HUES64 (cell line): ENCODE results near the gene OR2T10. TPM values are rescaled to one million over a fixed set of nuclear protein-coding genes. Genes with fewer than 3 reads are reported as not detected.
"Not testable (repeated sequence)": the region's sequence is repeated elsewhere in the genome, so short reads cannot be mapped to it uniquely, and the experiment has no call there.

ENCODE experiments used
- H3K27ac ChIP-seq: 2 replicates; pipeline ENCODE4 v1.7.0; 2013; ENCODE audit warnings: low read depth, low read length, inconsistent platforms
- H3K27me3 ChIP-seq: 2 replicates; pipeline ENCODE4 v1.6.1; 2013; ENCODE audit warnings: mild to moderate bottlenecking, low read length; ENCODE audit not compliant: insufficient read depth
- H3K36me3 ChIP-seq: 2 replicates; pipeline ENCODE4 v1.6.1; 2013; ENCODE audit warnings: mild to moderate bottlenecking, low read length; ENCODE audit not compliant: insufficient read depth
- H3K4me1 ChIP-seq: 2 replicates; pipeline ENCODE4 v1.6.1; 2013; ENCODE audit warnings: mild to moderate bottlenecking, low read length, moderate library complexity; ENCODE audit not compliant: insufficient read depth
- H3K4me3 ChIP-seq: 2 replicates; pipeline ENCODE4 v1.5.1; 2013; ENCODE audit warnings: mild to moderate bottlenecking, low read length, moderate library complexity
- H3K9ac ChIP-seq: 2 replicates; pipeline ENCODE4 v1.6.1; 2013; ENCODE audit warnings: mild to moderate bottlenecking, low read depth, low read length
- H3K9me3 ChIP-seq: 2 replicates; pipeline ENCODE4 v1.6.1; 2013; ENCODE audit warnings: low read depth, low read length; ENCODE audit not compliant: insufficient read depth
- WGBS: fragments of 150-250, 120-280 bp; methylation state at CpG from one replicate; pipeline ENCODE4 v1.1.7; 2013; ENCODE audit warnings: missing lambda C conversion rate; 5-methylcytosine and 5-hydroxymethylcytosine counted together
- polyA plus RNA-seq, 2 experiments: library from polyadenylated mRNA; stranded (reverse); fragments of 50-300 nt; gene quantifications; one replicate each; pipeline ENCODE4 v1.2.3, GENCODE V29; 2013

The OR2T10 gene, protein sequence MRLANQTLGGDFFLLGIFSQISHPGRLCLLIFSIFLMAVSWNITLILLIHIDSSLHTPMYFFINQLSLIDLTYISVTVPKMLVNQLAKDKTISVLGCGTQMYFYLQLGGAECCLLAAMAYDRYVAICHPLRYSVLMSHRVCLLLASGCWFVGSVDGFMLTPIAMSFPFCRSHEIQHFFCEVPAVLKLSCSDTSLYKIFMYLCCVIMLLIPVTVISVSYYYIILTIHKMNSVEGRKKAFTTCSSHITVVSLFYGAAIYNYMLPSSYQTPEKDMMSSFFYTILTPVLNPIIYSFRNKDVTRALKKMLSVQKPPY
- polyA plus RNA-seq (2013, experiment 1 of 2) = not detected
- not detected for polyA plus RNA-seq (2013, experiment 2 of 2)

GRCh38 chr1:248597589-248597988 lies at the start of gene OR2T10:
Gene OR2T10 (minus strand): TSS chr1:248597700. CDS start chr1:248593768, 3,932 bp downstream.
- H3K27ac ChIP-seq = no peak within 1 kb of the TSS
- WGBS = 78% methylated on average over 6 of the region's 6 CpGs
- no peaks in the 10 kb centered on the region for H3K27me3 ChIP-seq
- no peaks in the 10 kb centered on the region for H3K36me3 ChIP-seq
- H3K4me1 ChIP-seq = no peaks in the 10 kb centered on the region
- no peak within 1 kb of the TSS for H3K9ac ChIP-seq
- no peak within 1 kb of the TSS for H3K4me3 ChIP-seq
- H3K9me3 ChIP-seq = peaks cover 90% of the 10 kb centered on the region

GRCh38 chr1:248645178-248645577 lies 47.7 kb upstream of the OR2T10 start, which contains the start of gene OR2T35:
Gene OR2T35 (minus strand): TSS chr1:248645278. CDS start chr1:248639258, 6,020 bp downstream.
- H3K4me1 ChIP-seq, H3K27ac ChIP-seq, H3K36me3 ChIP-seq, H3K9ac ChIP-seq, H3K27me3 ChIP-seq, H3K4me3 ChIP-seq, H3K9me3 ChIP-seq: not testable (repeated sequence)
- 59% methylated on average over 2 of the region's 3 CpGs for WGBS

DNA sequence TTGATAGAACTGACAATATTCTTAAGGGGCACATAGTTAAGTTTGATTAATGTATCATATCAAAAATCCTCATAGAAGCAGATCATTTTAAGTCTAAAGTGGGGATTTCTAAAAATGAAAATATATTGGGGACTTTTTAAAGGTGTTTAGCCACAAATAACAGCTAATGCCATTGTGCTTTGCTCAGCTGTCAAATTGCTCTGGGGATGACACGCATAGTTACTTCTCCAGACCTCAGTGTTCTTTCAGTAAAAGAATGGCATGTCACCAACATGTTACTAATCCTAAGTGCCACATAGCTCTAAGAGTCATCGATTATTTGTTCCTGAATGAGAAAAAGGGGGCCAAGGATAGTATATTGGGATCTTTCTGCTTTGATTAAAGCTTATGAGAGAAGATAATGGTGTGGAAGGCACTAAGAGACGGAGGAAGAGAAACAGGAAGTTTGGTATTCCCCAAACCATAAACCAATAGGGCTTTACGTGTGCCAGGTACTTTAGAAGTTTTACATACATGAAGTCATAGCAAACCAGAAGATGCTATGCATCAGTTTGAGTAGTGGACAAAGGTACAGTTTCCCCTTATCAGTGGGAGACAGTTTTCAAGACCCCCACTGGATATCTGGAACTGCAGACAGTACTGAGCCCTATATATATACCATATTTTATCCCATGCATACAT lies 45.6 kb upstream of the OR2T10 start:
- not testable (repeated sequence) for H3K4me1 ChIP-seq

DNA sequence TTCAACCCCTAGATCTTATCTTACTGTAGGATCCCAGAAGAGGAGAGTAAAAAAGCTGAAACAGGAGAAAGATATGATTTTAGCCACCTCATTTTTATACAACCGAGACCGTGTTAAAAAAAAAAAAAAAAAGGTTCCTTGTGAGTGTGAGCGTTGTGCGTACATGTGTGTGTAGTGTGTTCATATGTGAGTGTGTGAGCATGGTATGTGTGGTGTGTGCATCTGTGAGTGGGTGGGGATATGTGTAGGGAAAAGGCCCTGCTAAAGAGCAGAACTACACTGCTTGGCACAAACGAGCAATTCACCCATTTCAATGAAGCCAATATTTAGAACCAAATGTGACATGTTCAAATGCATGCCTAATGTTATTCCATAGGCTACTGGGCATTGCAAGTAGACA lies 44.1 kb upstream of the OR2T10 start:
- WGBS = no CpG with 5 or more reads among the region's 5 CpGs
- not testable (repeated sequence) for H3K4me1 ChIP-seq, H3K27ac ChIP-seq, H3K4me3 ChIP-seq, H3K36me3 ChIP-seq, H3K9ac ChIP-seq, H3K27me3 ChIP-seq, H3K9me3 ChIP-seq

More for the DNA sequence above, 45.6 kb upstream of the OR2T10 start:
- H3K27me3 ChIP-seq, H3K9me3 ChIP-seq, H3K36me3 ChIP-seq, H3K27ac ChIP-seq, H3K4me3 ChIP-seq, H3K9ac ChIP-seq: not testable (repeated sequence)
- WGBS = no CpG with 5 or more reads among the region's 4 CpGs

DNA sequence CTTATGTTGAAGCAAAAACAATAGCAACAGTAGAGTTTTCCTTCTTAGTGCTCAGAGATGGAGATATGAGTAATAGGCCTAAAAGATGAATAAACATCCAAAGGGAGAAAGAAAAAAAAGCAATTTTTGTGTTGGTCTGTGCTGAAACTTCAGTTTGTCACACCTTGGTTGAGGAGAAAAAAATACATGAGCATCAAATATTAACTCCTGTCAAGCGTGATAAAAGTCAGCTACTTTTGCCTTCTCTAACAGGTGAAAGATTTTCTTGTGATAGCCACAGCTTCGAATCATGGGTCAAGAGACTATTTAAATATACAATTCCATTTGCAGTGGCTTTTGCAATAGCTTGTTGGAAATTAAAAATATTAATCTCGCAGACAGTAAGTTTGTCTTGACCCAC lies 43.4 kb upstream of the OR2T10 start:
- H3K9ac ChIP-seq, H3K9me3 ChIP-seq, H3K27me3 ChIP-seq, H3K27ac ChIP-seq, H3K4me3 ChIP-seq, H3K36me3 ChIP-seq, H3K4me1 ChIP-seq: not testable (repeated sequence)
- no CpG with 5 or more reads among the region's 3 CpGs for WGBS

DNA sequence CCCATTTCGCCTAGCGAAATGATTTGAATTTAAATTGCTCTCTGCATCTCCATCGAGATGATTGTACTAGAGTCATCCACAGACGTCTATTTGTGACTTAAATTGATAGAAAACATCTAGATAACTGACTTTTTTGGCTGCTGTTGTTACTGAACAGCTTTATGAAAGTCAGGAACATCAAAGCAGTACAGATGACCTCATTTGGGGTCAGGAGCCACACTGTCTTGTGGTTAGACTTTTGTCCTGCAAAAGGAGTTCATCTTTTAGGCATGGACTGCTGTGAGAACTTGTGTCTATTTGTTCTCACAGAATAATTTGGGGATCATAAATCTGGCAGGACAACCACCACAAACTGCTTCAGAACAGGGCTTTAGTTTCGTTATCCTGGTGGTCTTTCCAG lies 42.2 kb upstream of the OR2T10 start:
- WGBS = no CpG with 5 or more reads among the region's 5 CpGs

DNA sequence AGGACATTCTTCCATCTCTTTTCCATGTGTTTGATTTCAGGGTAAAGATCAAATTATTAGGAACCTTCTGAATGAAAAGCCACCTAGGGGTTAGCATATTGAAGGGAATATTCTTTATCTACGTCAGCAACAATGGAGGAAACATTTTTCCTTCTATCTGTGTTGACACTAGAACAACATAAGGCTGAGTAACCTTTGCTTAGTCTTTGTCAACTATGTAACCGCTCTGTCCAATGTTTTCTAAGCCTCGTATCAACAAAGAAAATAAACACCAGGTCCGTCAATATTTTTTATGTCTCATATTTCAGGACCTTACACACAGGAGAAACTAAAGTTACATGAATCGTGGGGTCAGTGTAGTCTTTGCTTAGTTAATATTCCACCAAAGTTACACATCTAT lies 39.1 kb upstream of the OR2T10 start:
- no CpG with 5 or more reads among the region's 5 CpGs for WGBS
- not testable (repeated sequence) for H3K27ac ChIP-seq, H3K4me3 ChIP-seq, H3K4me1 ChIP-seq, H3K9me3 ChIP-seq, H3K36me3 ChIP-seq, H3K9ac ChIP-seq, H3K27me3 ChIP-seq

More for the DNA sequence above, 42.2 kb upstream of the OR2T10 start:
- H3K9ac ChIP-seq, H3K4me3 ChIP-seq, H3K27ac ChIP-seq, H3K36me3 ChIP-seq, H3K4me1 ChIP-seq, H3K27me3 ChIP-seq, H3K9me3 ChIP-seq: not testable (repeated sequence)

GRCh38 chr1:248634991-248635390 lies 37.5 kb upstream of the OR2T10 start, which contains the start of gene OR2T11:
Gene OR2T11 (minus strand): TSS chr1:248635091. CDS start chr1:248627128, 7,963 bp downstream.
- not testable (repeated sequence) for H3K4me3 ChIP-seq, H3K4me1 ChIP-seq, H3K36me3 ChIP-seq, H3K27ac ChIP-seq, H3K27me3 ChIP-seq, H3K9ac ChIP-seq
- no CpG with 5 or more reads among the region's 2 CpGs for WGBS
- H3K9me3 ChIP-seq = peaks cover 22% of the 10 kb centered on the region

DNA sequence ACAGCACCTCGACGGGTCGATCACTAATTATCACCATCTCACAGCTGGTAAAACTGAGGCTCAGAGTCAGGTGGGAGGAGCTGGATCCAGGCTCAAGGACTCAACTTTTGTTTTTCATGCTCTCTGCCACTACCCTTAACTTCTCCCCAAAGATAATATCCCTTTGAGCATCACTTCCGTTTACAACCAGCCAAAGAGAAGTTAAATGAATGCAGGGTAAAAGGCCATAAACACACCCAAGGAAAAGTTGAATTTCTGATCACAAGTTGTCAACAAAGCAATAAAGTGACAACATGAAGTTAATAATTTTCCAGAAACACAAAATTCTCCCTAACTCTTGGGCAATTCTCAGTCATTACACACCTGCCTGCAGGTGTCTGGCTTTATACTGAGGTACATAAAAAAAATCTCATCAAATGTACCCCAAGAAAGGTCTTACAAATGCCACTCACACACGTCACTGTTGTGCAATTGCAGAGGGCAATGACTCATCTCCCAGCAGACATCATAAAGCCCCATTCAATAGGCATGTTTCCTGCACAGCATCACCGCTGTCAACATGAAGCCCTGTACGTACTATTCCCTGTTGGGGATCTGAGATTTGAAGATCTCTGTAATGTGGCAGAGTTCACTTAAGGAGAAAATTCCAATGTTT lies 34.0 kb upstream of the OR2T10 start:
- no peak overlapping the region for H3K27ac ChIP-seq
- H3K9me3 ChIP-seq = peaks cover 57% of the 10 kb centered on the region
- no peaks in the 10 kb centered on the region for H3K36me3 ChIP-seq
- no peaks in the 10 kb centered on the region for H3K27me3 ChIP-seq
- no peak overlapping the region for H3K4me3 ChIP-seq
- 73% methylated on average over 7 of the region's 7 CpGs for WGBS
- no peak overlapping the region for H3K9ac ChIP-seq
- H3K4me1 ChIP-seq = no peaks in the 10 kb centered on the region

- WGBS = 76% methylated on average over 1 of the region's 2 CpGs
- H3K36me3 ChIP-seq = no peaks in the 10 kb centered on the region
- H3K27ac ChIP-seq = no peak overlapping the region
- no peak overlapping the region for H3K4me3 ChIP-seq
- H3K9ac ChIP-seq = no peak overlapping the region
- H3K4me1 ChIP-seq = no peaks in the 10 kb centered on the region
- peaks cover 66% of the 10 kb centered on the region for H3K9me3 ChIP-seq
- H3K27me3 ChIP-seq = no peaks in the 10 kb centered on the region
These were observed 33.1 kb upstream of the OR2T10 start for GRCh38 chr1:248630551-248630950.
